Ramos (cell line): ENCODE measurements around the gene COX7A2.

Experiments used
- in situ Hi-C: fragments of 300-500 bp; cut with MboI; formaldehyde crosslinking; loops from one replicate; pipeline ENCODE4 v1.14.3; 2022; ENCODE audit warnings: low sequenced_read_pairs; ENCODE audit not compliant: unreplicated experiment

Gene COX7A2

DNA sequence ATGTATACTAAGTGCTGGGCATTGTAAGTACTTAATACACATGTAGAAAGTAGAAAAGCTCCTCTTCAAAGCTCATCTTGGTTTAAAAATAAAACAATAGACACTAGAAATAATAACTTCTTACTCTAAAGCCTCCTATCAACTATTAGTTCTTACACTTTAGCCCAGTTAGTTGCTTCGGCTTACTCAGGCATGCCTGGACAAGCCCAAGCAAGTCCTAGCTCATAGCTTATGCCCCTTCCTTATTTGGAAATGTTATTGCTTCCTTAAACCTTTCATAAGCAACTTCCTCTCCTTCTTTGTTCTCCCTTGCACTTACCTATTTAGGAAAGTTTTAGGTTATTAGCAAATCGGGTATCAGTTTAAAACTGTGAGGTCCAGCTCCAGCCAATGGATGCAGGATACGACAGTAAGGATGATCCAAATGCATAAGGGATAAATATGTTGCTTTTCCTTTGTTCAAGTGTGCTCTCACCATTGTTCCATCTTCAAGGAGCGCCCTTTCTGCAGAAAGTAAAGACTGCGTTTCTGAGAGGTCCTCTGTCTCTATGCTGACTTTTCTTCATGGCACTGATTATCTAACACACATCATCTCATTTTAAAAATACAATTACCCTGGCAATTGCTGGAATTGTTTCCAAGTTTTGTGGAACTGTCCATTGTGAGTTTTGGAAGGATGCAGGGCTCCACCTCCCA is 28.7 kb upstream of the COX7A2 start:
- in situ Hi-C loops: no loop called here

DNA sequence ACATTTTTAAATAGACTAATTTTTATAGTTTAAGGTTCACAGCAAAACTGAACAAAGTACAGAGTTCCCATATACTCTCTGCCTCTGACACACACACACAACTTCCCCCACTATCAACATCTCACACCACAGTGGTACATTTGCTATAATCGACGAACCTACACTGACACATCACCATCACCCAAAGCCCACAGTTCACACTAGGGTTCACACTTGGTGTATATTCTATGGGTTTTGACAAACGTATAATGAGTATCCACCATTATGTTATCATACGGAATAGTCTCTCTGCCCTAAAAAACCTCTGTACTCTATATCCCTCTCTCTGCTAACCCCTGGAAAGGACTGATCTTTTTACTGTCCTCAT is 25.4 kb upstream of the COX7A2 start:
- in situ Hi-C loops: loop anchor here (10.0 kb wide), 1 partner anchor 256 kb away; no protein-coding TSS in a partner anchor

DNA sequence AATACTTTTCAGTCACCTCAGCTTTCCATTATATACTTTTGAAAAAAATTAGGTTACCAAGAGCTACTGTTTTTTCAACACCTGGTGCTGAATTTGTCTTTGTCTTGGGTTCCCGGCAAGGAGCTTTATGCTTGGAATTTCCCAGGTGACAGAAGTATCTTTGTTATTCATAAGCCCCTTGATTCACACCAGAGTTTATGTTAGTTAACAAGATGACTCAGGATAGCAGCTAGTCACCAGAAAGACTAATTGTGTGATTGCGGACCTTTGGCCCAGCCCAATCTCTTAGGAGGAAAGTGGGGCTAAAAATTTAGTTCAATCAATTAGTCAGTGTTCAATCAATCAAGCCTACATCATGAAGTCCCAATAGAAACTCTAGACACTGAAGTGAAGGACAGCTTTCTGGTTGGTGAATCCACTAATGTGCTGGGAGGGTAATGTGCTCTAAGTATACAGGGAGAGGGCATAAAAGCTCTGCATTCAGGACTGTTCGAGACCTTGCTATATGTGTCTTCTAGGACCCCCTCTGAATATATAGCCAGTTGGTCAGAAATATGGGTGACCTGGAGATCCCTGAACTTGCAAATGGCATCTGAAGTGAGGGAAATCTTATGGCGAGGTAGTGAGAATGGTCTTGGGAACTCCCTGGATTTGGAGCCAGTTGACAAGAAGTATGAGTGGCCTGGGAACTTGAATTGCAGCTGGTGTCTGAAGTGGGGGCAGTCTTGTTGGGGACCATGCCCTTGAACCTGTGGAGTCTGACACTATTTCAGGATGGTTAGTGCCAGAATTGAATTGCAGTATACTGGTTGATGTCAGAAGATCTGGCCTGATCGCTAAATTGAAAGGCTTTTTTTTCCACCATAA is 24.8 kb upstream of the COX7A2 start:
- in situ Hi-C loops: loop anchor here (10.0 kb wide), 1 partner anchor 256 kb away; no protein-coding TSS in a partner anchor

- in situ Hi-C loops: loop anchor here (10.0 kb wide), 1 partner anchor 257 kb away; no protein-coding TSS in a partner anchor
Observed at GRCh38 chr6:75267461-75267860, 23.9 kb upstream of the COX7A2 start.

DNA sequence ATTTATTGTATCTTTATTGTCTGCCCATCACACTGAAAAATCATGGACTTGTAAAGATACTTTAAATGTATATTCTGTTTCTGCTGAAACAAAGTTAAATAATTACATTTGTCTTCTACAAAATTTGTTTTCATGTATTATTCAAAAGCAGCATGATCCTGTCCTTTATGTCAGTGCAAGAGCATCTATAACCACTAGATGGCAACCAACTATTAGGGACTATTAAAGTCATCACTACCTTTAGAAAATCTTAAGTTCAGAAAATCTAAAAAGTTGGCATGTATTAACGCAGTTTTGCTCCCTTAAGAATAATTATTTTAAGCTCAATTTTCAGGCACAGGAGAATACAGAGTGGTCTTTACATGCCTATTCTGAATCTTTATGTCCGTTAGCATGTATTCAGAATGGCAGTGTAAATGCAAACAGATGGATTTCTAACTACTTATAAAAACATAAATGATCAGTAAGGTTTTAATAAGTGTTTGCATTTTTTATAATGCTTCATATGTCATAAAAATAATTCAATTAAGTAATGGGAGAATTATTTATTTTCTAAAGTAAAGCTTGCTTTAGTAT is 23.2 kb upstream of the COX7A2 start:
- in situ Hi-C loops: loop anchor here (10.0 kb wide), 1 partner anchor 258 kb away; no protein-coding TSS in a partner anchor

GRCh38 chr6:75263401-75263750 is 19.8 kb upstream of the COX7A2 start:
- in situ Hi-C loops: loop anchor here (10.0 kb wide), 1 partner anchor 261 kb away; no protein-coding TSS in a partner anchor

DNA sequence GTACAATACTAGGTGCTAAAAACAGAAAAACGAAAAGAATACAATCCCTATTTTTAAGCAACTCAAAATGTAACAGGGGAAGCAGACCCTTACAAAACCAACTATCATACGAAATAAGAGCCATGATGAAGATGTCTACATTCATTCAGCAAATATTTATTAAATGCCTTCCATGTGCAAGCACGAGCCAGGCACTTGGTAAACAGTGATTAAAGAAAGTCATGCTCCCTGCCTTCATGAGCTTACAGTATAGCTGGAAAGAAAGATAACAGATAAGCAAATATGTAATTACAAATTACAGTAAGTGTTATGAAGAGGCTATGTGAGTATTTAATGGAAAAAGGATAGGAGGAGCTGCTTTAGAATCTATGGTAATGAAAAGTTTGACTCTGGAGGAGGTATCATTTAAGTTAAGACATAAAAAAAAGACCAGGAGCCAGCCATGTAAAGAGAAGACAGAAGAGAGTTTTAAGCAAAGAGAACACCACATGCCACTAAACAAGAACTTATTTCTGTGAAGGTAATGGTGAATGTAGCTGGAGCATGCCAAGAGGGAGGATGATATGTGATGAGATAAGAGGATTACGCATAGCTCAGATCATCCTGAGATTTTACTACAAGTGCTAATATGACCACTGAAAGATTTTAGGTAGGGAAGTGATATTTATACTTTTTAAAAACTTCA is 19.3 kb upstream of the COX7A2 start:
- in situ Hi-C loops: loop anchor here (10.0 kb wide), 1 partner anchor 262 kb away; no protein-coding TSS in a partner anchor

- in situ Hi-C loops: loop anchor here (10.0 kb wide), 1 partner anchor 264 kb away; no protein-coding TSS in a partner anchor
Observed at GRCh38 chr6:75261299-75261698, 17.7 kb upstream of the COX7A2 start.

DNA sequence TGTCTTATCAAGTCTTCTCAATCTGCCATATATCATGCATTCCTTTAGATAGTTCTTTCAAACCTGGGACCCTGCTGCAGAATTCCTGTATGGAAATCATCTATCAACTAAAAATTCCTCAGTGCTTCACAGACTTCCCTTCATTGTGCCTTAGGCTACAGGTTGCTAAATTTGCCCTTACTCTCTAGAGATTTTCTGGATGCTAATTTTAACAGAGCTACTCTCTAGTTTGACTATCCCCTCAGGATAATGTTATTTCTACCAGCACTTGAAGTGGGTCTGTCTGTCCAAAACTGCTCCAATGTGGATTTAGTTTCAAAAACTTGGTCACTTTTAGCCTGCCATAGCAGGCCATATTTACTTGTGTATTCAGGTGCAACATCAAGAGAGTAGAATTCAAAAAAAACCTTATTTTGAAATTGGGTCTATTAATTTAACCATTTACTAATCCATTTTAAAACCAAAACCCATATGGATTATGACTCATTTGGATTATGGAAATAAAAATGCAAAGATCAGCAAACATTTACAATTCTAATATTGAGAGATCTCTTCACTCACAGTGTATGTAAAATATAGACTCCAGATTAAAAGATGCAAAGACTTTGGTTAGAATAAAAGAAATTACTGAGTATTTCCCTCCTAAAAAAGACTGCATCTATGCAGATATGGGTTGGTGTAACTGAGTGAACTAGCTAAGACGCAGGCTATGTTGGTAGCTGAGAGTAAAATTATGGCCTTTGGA is 13.9 kb upstream of the COX7A2 start:
- in situ Hi-C loops: no loop called here

DNA sequence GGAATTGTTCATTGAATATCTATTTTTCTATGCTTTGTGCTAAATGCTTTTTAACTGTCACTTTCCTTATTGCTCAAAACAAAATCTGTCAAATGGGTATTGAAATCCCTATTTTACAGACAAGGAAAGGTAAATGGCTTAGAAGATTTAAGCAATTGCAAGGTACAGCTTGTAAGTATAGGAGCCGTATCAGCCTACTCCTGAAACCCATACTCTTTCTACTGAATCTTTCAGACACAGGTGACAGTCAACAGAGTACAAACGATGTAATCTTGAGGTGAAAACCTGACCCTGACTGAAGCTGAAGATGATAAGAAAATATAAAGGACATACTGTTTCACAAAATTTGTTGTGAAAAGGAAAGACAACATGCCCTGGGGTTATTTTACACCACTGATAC is 7.0 kb upstream of the COX7A2 start:
- in situ Hi-C loops: no loop called here

DNA sequence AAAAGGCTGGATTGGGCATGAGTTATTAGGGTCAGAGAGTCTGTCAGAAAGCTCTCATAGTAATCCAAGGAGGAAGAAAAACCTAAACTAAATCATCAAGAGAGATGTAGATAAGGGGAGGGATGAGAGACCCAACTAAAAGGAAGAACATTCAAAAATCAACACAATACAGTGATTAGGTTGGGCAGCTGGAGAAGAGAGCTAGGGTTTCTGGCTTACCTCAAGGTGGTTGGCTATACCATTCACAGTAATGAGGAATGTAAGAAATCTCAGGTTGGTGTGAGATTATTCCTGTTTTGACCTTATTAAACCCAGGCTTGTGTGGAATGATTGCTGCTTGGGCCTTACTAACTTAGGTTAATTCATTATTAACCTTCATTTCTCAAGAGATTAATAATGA is 6.2 kb upstream of the COX7A2 start:
- in situ Hi-C loops: no loop called here

- in situ Hi-C loops: no loop called here
Observed at GRCh38 chr6:75246386-75246785, 2.8 kb upstream of the COX7A2 start.

DNA sequence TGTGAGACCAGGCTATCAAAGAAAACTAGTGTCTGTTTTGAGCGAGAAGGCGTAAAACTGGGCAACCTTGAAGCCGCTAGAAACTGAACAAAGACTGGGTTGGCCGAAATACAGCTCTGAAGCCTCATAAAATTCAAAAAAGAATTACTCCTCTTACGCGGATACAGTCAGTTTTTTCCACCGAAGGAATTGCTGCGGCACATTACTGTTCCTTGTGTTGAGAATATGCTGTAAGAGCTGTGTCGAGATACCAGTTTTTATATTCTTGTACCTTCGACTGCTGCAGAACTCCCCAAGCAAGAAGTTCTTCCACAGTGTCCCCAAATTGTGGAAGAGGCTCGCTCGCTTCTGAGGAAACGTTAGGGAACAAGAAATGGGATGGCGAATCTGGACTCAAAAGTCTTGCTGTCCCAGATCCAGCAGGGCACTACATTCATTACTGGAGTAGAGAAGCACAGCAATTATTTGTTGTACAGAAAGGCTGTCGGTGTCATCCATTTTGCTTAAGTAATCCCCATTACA is 523 bp upstream of the COX7A2 start:
- in situ Hi-C loops: no loop called here

- in situ Hi-C loops: no loop called here
Observed at GRCh38 chr6:75236630-75237029, 7.0 kb downstream of the COX7A2 start.

DNA sequence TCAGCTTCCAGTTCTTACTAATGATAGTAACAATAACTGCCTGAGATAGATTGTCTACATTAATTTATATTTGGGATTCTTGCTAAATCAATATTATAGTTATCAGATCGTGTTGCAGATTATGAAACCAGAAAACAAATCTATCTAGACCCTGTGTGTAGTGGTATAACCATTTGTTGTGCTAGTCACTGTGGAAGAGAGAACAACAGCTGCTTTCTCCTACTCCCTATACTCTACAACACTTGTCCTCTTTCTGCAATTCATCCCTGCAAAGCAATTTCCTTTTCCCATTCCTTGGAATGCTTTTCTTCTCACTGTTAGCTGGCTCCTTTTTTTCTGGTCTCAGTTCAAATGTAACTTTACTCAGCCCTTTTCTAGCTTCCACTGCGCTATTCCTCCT is 8.3 kb downstream of the COX7A2 start:
- in situ Hi-C loops: no loop called here

DNA sequence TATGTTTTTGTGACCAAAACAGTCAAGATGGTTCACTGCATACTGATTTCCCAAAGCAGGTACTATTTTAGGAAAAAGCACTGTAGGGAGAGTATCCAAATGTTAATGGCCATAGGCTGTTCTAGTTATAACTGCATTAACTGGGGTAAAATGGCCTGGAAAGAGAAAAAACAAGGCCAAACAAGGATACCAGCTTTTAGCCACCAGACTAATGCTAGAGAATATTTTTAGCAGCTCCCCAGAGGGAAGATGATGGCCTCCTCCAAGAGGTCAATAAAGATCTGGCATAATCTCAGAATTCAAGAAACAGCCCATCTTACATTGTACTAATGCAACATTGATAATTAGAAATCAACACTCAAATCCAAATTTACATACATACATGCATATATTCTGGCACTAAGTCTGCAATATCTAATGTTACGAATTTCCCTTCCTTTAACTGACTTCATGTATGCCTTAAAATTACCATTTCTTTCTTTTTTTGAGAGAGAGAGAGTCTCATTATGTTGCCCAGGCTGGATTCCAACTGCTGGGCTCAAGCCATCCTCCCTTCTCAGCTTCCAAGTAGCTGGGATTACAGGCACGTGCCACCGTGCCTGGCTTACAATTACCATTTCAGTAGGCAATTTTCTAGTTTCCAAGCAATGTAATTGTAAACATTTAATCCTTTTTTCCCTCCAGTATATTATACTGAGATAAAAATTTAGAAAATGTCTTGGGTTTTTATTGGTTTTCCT is 9.3 kb downstream of the COX7A2 start:
- in situ Hi-C loops: no loop called here

DNA sequence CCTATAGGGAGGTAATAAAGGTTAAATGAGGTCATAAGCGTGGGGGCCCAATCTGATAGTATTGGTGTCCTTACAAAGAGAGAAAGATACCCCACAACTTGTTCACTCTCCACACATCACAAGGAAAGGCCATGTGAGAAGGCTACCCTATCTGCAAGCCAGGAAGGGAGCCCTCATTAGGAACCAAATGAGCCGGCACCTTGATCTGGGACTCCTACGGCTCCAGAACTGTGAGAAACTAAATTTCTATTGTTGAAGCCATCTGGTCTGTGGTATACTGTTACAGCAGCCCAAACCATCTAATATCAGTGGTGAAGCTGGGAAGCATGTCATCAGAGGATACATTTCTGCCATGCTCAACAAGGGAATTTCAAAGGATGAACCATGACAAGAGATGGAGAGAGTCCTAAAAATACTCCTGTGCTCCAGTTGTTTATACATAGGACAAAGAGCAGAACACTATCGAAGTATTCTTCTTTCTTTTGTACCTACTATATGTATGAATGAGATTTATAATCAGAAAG is 10.4 kb downstream of the COX7A2 start:
- in situ Hi-C loops: no loop called here

GRCh38 chr6:75230484-75231325 is 12.9 kb downstream of the COX7A2 start:
- in situ Hi-C loops: no loop called here
